Cardiac septum (tissue), 1 donor: ENCODE data around the gene GLCCI1. TPM values are rescaled to one million over a fixed set of nuclear protein-coding genes. Genes with fewer than 3 reads are reported as not detected.
"Not testable (repeated sequence)": the region's sequence is repeated elsewhere in the genome, so short reads cannot be mapped to it uniquely, and the experiment has no call there.

Experiments
- DNase-seq: peaks from one replicate; pipeline ENCODE4 v3.0.0-alpha.2; 2020; ENCODE audit warnings: low spot score
- intact Hi-C: fragments of 100-400 bp; cut with DNase I; formaldehyde crosslinking; loops from one replicate; pipeline ENCODE4 v1.14.0; 2022
- total RNA-seq: library from RNA; stranded (reverse); fragmentation: NEBNext Ultra II Directional; extraction: Animal tissue kit (Norgen Biotek cat#: 25700); gene quantifications from one replicate; pipeline ENCODE4 v1.2.1, GENCODE V29; 2021
- donor health status: DM: no; HTN: no; CAD: no.

Gene GLCCI1
- total RNA-seq, 1 donor from 2014 or later = 5.1 TPM

- no peak for DNase-seq
- intact Hi-C loops = loop anchor here (10.0 kb wide), 1 partner anchor 235 kb away; no protein-coding TSS in a partner anchor
Observed at GRCh38 chr7:7979558-7979957, 11.0 kb downstream of the GLCCI1 start.

GRCh38 chr7:7980134-7980533 is 11.5 kb downstream of the GLCCI1 start:
- intact Hi-C loops = no loop called here
- DNase-seq = no peak

GRCh38 chr7:7982904-7983303 is 14.3 kb downstream of the GLCCI1 start:
- DNase-seq = no peak
- intact Hi-C loops = no loop called here

GRCh38 chr7:7984424-7984823 is 15.8 kb downstream of the GLCCI1 start:
- intact Hi-C loops = no loop called here
- no peak for DNase-seq

- intact Hi-C loops = no loop called here
- no peak for DNase-seq
Observed at GRCh38 chr7:7988706-7989105, 20.1 kb downstream of the GLCCI1 start.

- no peak for DNase-seq
- intact Hi-C loops = no loop called here
Observed at GRCh38 chr7:7989133-7989532, 20.5 kb downstream of the GLCCI1 start.

GRCh38 chr7:7989616-7990440 is 21.2 kb downstream of the GLCCI1 start:
- intact Hi-C loops = no loop called here

GRCh38 chr7:7990441-7990761 is 21.8 kb downstream of the GLCCI1 start:
- DNase-seq = no peak
- intact Hi-C loops = no loop called here

More at GRCh38 chr7:7989616-7990440, 21.2 kb downstream of the GLCCI1 start:
- no peak for DNase-seq

- intact Hi-C loops = no loop called here
Observed at GRCh38 chr7:7992506-7992905, 23.9 kb downstream of the GLCCI1 start.

GRCh38 chr7:7995348-7995747 is 26.8 kb downstream of the GLCCI1 start:
- DNase-seq, intact Hi-C loops: not testable (repeated sequence)

More at GRCh38 chr7:7992506-7992905, 23.9 kb downstream of the GLCCI1 start:
- DNase-seq = no peak

- intact Hi-C loops = no loop called here
Observed at GRCh38 chr7:7996568-7996967, 28.0 kb downstream of the GLCCI1 start.

GRCh38 chr7:8000315-8000941 is 31.8 kb downstream of the GLCCI1 start:
- no peak for DNase-seq
- intact Hi-C loops = no loop called here

More at GRCh38 chr7:7996568-7996967, 28.0 kb downstream of the GLCCI1 start:
- DNase-seq = no peak

GRCh38 chr7:8003077-8003476 is 34.5 kb downstream of the GLCCI1 start:
- no peak for DNase-seq
- intact Hi-C loops = no loop called here

- intact Hi-C loops = no loop called here
- no peak for DNase-seq
Observed at GRCh38 chr7:8005279-8005678, 36.7 kb downstream of the GLCCI1 start.

GRCh38 chr7:8014399-8014798 is 45.8 kb downstream of the GLCCI1 start:
- DNase-seq = no peak
- intact Hi-C loops = no loop called here

- intact Hi-C loops = no loop called here
- DNase-seq = no peak
Observed at GRCh38 chr7:8015100-8015745, 46.6 kb downstream of the GLCCI1 start.

GRCh38 chr7:8015746-8016120 is 47.1 kb downstream of the GLCCI1 start:
- no peak for DNase-seq
- intact Hi-C loops = no loop called here

GRCh38 chr7:8017423-8017822 is 48.8 kb downstream of the GLCCI1 start:
- no peak for DNase-seq
- intact Hi-C loops = no loop called here

GRCh38 chr7:8018961-8019360 is 50.4 kb downstream of the GLCCI1 start:
- no peak for DNase-seq
- intact Hi-C loops = no loop called here

GRCh38 chr7:8022628-8023027 is 54.0 kb downstream of the GLCCI1 start:
- intact Hi-C loops = no loop called here
- no peak for DNase-seq

GRCh38 chr7:8035192-8035591 is 66.6 kb downstream of the GLCCI1 start:
- intact Hi-C loops = no loop called here
- DNase-seq = no peak
